ENCODE data around the gene DVL3.
A peak's percentile ranks its signal among the peaks of the same experiment; 100 is the strongest.
"Not testable (repeated sequence)": the region's sequence is repeated elsewhere in the genome, so short reads cannot be mapped to it uniquely, and the experiment has no call there.

Gene DVL3

DNA sequence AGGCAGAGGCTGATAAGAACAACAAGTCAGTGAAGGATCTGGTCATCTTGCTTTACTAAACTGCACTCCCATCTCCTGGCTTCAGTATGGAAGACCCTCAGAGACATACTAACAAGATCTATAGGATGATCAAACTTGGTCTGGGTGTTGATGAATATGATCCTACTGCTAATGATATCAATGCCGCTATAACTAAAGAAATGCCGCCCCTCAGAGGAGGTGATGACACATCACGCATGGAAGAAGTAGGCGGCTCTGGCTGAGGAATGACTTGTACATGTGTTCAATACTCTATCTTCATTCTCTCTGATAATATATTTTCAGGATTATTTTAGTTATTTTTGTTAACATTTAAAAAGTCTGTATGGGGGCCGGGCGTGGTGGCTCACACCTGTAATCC lies 37.5 kb upstream of the DVL3 start:
- H3K4me3 ChIP-seq (ENCODE audit: low read depth in 1 of 2, low read length in 2 of 2), result no peak overlapping the region
- no peaks in the 10 kb centered on the region for H3K36me3 ChIP-seq (ENCODE audit: insufficient read depth, low read length)
- H3K27ac ChIP-seq (ENCODE audit: low read length), result no peak overlapping the region
- H3K4me2 ChIP-seq (ENCODE audit: insufficient read depth, low read length), result no peak overlapping the region
- H2AFZ ChIP-seq (ENCODE audit: low read depth, low read length), result no peak overlapping the region
- no peaks in the 10 kb centered on the region for H4K20me1 ChIP-seq (ENCODE audit: insufficient read depth, low read length)
- TF ChIP-seq EZH2 (IDR thresholded peaks at IDR 0.05; ENCODE audit: borderline replicate concordance, low read depth, low read length, severe bottlenecking), result no peak
- TF ChIP-seq, protein P1, sequence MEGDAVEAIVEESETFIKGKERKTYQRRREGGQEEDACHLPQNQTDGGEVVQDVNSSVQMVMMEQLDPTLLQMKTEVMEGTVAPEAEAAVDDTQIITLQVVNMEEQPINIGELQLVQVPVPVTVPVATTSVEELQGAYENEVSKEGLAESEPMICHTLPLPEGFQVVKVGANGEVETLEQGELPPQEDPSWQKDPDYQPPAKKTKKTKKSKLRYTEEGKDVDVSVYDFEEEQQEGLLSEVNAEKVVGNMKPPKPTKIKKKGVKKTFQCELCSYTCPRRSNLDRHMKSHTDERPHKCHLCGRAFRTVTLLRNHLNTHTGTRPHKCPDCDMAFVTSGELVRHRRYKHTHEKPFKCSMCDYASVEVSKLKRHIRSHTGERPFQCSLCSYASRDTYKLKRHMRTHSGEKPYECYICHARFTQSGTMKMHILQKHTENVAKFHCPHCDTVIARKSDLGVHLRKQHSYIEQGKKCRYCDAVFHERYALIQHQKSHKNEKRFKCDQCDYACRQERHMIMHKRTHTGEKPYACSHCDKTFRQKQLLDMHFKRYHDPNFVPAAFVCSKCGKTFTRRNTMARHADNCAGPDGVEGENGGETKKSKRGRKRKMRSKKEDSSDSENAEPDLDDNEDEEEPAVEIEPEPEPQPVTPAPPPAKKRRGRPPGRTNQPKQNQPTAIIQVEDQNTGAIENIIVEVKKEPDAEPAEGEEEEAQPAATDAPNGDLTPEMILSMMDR (IDR thresholded peaks at IDR 0.05; ENCODE audit: borderline replicate concordance, extremely low read depth, low read length, poor library complexity, severe bottlenecking), result peak; percentile 12
- ATAC-seq (ENCODE audit: insufficient read depth, low read depth) (no peak), DNase-seq (no peak)
- H3K9ac ChIP-seq (ENCODE audit: low read depth, low read length), result no peak overlapping the region
- no peaks in the 10 kb centered on the region for H3K4me1 ChIP-seq (ENCODE audit: insufficient read depth, low read length)
- H3K9me3 ChIP-seq (ENCODE audit: insufficient read depth, low read length, severe bottlenecking), result no peaks in the 10 kb centered on the region
- H3K27me3 ChIP-seq (ENCODE audit: insufficient read depth, low read length, poor library complexity), result peaks cover 4% of the 10 kb centered on the region
- no peaks in the 10 kb centered on the region for H3K79me2 ChIP-seq (ENCODE audit: insufficient read depth, low read length)

DNA sequence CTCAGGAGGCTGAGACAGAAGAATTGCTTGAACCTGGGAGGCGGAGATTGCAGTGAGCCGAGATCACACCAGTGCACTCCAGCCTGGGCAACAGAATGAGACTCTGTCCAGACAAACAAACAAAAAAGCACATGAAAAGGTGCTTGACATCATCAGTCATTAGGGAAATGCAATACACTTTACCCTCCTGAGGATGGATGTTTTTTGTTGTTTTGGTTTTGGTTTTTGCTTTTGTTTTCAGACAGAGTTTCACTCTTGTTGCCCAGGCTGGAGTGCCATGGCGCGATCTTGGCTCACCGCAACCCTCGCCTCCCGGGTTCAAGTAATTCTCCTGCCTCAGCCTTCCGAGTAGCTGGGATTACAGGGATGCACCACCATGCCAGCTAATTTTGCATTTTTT lies 34.1 kb upstream of the DVL3 start:
- H3K4me1 ChIP-seq (ENCODE audit: insufficient read depth, low read length); H3K27me3 ChIP-seq (ENCODE audit: insufficient read depth, low read length, poor library complexity); H2AFZ ChIP-seq (ENCODE audit: low read depth, low read length); ATAC-seq (ENCODE audit: insufficient read depth, low read depth); DNase-seq; H3K4me2 ChIP-seq (ENCODE audit: insufficient read depth, low read length); H3K9me3 ChIP-seq (ENCODE audit: insufficient read depth, low read length, severe bottlenecking); H3K9ac ChIP-seq (ENCODE audit: low read depth, low read length); H4K20me1 ChIP-seq (ENCODE audit: insufficient read depth, low read length); H3K79me2 ChIP-seq (ENCODE audit: insufficient read depth, low read length); H3K27ac ChIP-seq (ENCODE audit: low read length); H3K4me3 ChIP-seq (ENCODE audit: low read depth in 1 of 2, low read length in 2 of 2); H3K36me3 ChIP-seq (ENCODE audit: insufficient read depth, low read length): not testable (repeated sequence)

DNA sequence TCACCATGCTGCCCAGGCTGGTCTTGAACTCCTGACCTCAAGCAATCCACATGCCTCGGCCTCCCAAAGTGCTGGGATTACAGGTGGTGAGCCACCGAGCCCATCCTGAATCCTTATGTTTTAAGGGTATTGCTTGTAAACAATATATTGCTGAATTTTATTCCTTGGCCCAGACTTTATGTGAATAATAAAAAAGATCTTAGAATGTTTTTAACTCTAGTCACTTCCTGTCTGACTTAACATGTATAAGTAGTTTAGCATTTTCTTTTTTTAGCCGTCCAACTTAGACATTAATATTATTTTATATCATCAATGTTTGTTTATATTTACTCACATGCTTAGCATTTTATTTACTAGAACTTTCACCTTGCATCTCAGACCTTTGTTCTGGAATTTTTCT lies 29.2 kb upstream of the DVL3 start:
- no peaks in the 10 kb centered on the region for H3K36me3 ChIP-seq (ENCODE audit: insufficient read depth, low read length)
- no peak overlapping the region for H3K4me3 ChIP-seq (ENCODE audit: low read depth in 1 of 2, low read length in 2 of 2)
- H4K20me1 ChIP-seq (ENCODE audit: insufficient read depth, low read length), result no peaks in the 10 kb centered on the region
- H3K27ac ChIP-seq (ENCODE audit: low read length), result no peak overlapping the region
- ATAC-seq (ENCODE audit: insufficient read depth, low read depth) (no peak), DNase-seq (no peak)
- no peaks in the 10 kb centered on the region for H3K9me3 ChIP-seq (ENCODE audit: insufficient read depth, low read length, severe bottlenecking)
- H3K4me2 ChIP-seq (ENCODE audit: insufficient read depth, low read length), result no peak overlapping the region
- no peak overlapping the region for H3K9ac ChIP-seq (ENCODE audit: low read depth, low read length)
- H3K79me2 ChIP-seq (ENCODE audit: insufficient read depth, low read length), result no peaks in the 10 kb centered on the region
- TF ChIP-seq, protein P1 (IDR thresholded peaks at IDR 0.05; ENCODE audit: borderline replicate concordance, extremely low read depth, low read length, poor library complexity, severe bottlenecking), result no peak
- TF ChIP-seq EZH2 (IDR thresholded peaks at IDR 0.05; ENCODE audit: borderline replicate concordance, low read depth, low read length, severe bottlenecking), result no peak
- no peaks in the 10 kb centered on the region for H3K27me3 ChIP-seq (ENCODE audit: insufficient read depth, low read length, poor library complexity)
- no peaks in the 10 kb centered on the region for H3K4me1 ChIP-seq (ENCODE audit: insufficient read depth, low read length)
- no peak overlapping the region for H2AFZ ChIP-seq (ENCODE audit: low read depth, low read length)

DNA sequence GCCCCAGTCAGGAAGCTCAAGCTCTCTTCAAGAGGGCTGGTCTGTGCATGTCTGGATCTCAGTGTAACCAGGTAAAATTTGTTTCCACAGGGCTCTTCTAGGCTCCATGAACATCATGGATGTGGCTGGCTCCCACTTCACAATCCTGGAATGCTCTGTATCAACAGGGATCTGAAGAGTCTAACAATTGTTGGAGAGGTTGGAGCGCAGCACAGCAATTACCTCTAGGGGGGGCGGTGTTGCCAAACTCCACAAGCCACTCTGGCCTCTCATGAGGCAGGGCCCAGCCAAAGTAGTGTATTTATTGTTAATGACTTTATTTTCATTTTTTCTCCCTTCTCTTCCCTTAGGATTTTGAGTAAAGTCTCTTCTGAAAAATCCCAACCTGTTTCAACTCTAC lies 26.2 kb upstream of the DVL3 start:
- H3K4me1 ChIP-seq (ENCODE audit: insufficient read depth, low read length), result peaks cover 11% of the 10 kb centered on the region

More for the DNA sequence above, 26.2 kb upstream of the DVL3 start:
- Histone ChIP-seq H3K27ac (ENCODE audit: low read length) (no peak overlapping the region), H3K9ac (ENCODE audit: low read depth, low read length) (no peak overlapping the region), H3K27me3 (ENCODE audit: insufficient read depth, low read length, poor library complexity) (no peaks in the 10 kb centered on the region), H3K36me3 (ENCODE audit: insufficient read depth, low read length) (no peaks in the 10 kb centered on the region), H3K9me3 (ENCODE audit: insufficient read depth, low read length, severe bottlenecking) (no peaks in the 10 kb centered on the region), H3K79me2 (ENCODE audit: insufficient read depth, low read length) (0 out of 2 replicates have a peak, but pooled peaks cover 4% of the 10 kb centered on the region), H3K4me2 (ENCODE audit: insufficient read depth, low read length) (no peak overlapping the region), H4K20me1 (ENCODE audit: insufficient read depth, low read length) (no peaks in the 10 kb centered on the region), H2AFZ (ENCODE audit: low read depth, low read length) (no peak overlapping the region), H3K4me3 (ENCODE audit: low read depth in 1 of 2, low read length in 2 of 2) (no peak overlapping the region)
- peak; percentile 17 for DNase-seq
- peak; percentile 61; the same call in 2 of the 3 replicates for ATAC-seq (ENCODE audit: insufficient read depth, low read depth)
- no peak for TF ChIP-seq EZH2 (IDR thresholded peaks at IDR 0.05; ENCODE audit: borderline replicate concordance, low read depth, low read length, severe bottlenecking)
- TF ChIP-seq, protein P1 (IDR thresholded peaks at IDR 0.05; ENCODE audit: borderline replicate concordance, extremely low read depth, low read length, poor library complexity, severe bottlenecking), result peak; percentile 53
